Measurements from ENCODE around the gene WDR70. TPM values are rescaled to one million over a fixed set of nuclear protein-coding genes. Genes with fewer than 3 reads are reported as not detected.

WDR70 gene
- total RNA-seq, 1 donor from 2014 or later: 29.0 TPM

- Histone ChIP-seq H3K4me3 (no peak overlapping the region), H3K4me1 (no peaks in the 10 kb centered on the region), H3K27me3 (ENCODE audit: low read depth) (no peaks in the 10 kb centered on the region), H3K27ac (no peak overlapping the region), H3K36me3 (peaks cover 6% of the 10 kb centered on the region), H3K9me3 (no peaks in the 10 kb centered on the region)
- TF ChIP-seq CTCF (IDR thresholded peaks at IDR 0.05): no peak
- DNase-seq (no peak), ATAC-seq (no peak)
- intact Hi-C loops (cut with DNase I): no loop called here
Observed at GRCh38 chr5:37751227-37751626, 372.1 kb downstream of the WDR70 start.

- Histone ChIP-seq H3K27me3 (ENCODE audit: low read depth) (no peaks in the 10 kb centered on the region), H3K9me3 (no peaks in the 10 kb centered on the region), H3K36me3 (peaks cover 6% of the 10 kb centered on the region), H3K27ac (no peak overlapping the region), H3K4me3 (no peak overlapping the region), H3K4me1 (no peaks in the 10 kb centered on the region)
- no peak for DNase-seq
- no peak for TF ChIP-seq CTCF (IDR thresholded peaks at IDR 0.05)
- no peak for ATAC-seq
- intact Hi-C loops (cut with DNase I): no loop called here
Observed at GRCh38 chr5:37754976-37755375, 375.9 kb downstream of the WDR70 start.

GRCh38 chr5:37755581-37755980, 376.5 kb downstream of the WDR70 start:
- no peak for ATAC-seq
- no peaks in the 10 kb centered on the region for H3K4me1 ChIP-seq
- DNase-seq: no peak
- H3K36me3 ChIP-seq: peaks cover 6% of the 10 kb centered on the region
- no peaks in the 10 kb centered on the region for H3K27me3 ChIP-seq (ENCODE audit: low read depth)
- intact Hi-C loops (cut with DNase I): no loop called here
- H3K4me3 ChIP-seq: no peak overlapping the region
- no peak overlapping the region for H3K27ac ChIP-seq
- TF ChIP-seq CTCF (IDR thresholded peaks at IDR 0.05): no peak
- no peaks in the 10 kb centered on the region for H3K9me3 ChIP-seq

GRCh38 chr5:37756248-37756647, 377.1 kb downstream of the WDR70 start:
- TF ChIP-seq CTCF (IDR thresholded peaks at IDR 0.05): no peak
- no peaks in the 10 kb centered on the region for H3K27me3 ChIP-seq (ENCODE audit: low read depth)
- DNase-seq (no peak), ATAC-seq (no peak)
- peaks cover 6% of the 10 kb centered on the region for H3K36me3 ChIP-seq
- no peaks in the 10 kb centered on the region for H3K9me3 ChIP-seq
- no peak overlapping the region for H3K27ac ChIP-seq
- no peak overlapping the region for H3K4me3 ChIP-seq
- intact Hi-C loops (cut with DNase I): no loop called here
- no peaks in the 10 kb centered on the region for H3K4me1 ChIP-seq

- Histone ChIP-seq H3K27ac (no peak overlapping the region), H3K9me3 (no peaks in the 10 kb centered on the region), H3K36me3 (no peaks in the 10 kb centered on the region), H3K4me3 (no peak overlapping the region), H3K27me3 (ENCODE audit: low read depth) (no peaks in the 10 kb centered on the region), H3K4me1 (no peaks in the 10 kb centered on the region)
- intact Hi-C loops (cut with DNase I): no loop called here
- ATAC-seq: no peak
- TF ChIP-seq CTCF (IDR thresholded peaks at IDR 0.05): no peak
- DNase-seq: no peak
Observed at GRCh38 chr5:37757980-37758582, 379.0 kb downstream of the WDR70 start.

Data from lower lobe of right lung (tissue), 2 donors.